K562 (cell line): ENCODE data around the gene DNAJC13. TPM values are rescaled to one million over a fixed set of nuclear protein-coding genes. Genes with fewer than 3 reads are reported as not detected.
"Not testable (repeated sequence)": the region's sequence is repeated elsewhere in the genome, so short reads cannot be mapped to it uniquely, and the experiment has no call there.

ENCODE experiments used
- ATAC-seq: fragments of 200-7000 bp; cut with Tn5 transposase; 3 replicates; pipeline ENCODE4 v1.9.1; 2020; ENCODE audit warnings: moderate library complexity
- BruUV-seq: library from RNA; stranded (reverse); fragments of 400-500 nt; replicated peaks from 2 replicates; lab custom pipeline; 2021; lab: Mats Ljungman, UMichigan
- CTCF ChIA-PET: fragments of 300-600 bp; formaldehyde crosslinking; extraction: SDS; loops from one replicate; lab custom pipeline; 2021; ENCODE audit warnings: low intra/inter-chr PET ratio; lab: Yijun Ruan, JAX
- POLR2A ChIA-PET: fragments of 300-600, 350-650 bp; sonication (Branson Sonifier 250); formaldehyde crosslinking; extraction: SDS; loops from one replicate; lab custom pipeline; 2021; ENCODE audit warnings: antibody characterized with exemption, inconsistent platforms; lab: Yijun Ruan, JAX
- DNase-seq, 4 experiments: peaks; one replicate each; pipeline versions ENCODE4 v3.0.0 to v3.0.0-alpha.2; 2011 to 2018; ENCODE audit warnings: low spot score in 3 of 4, mixed read lengths in 3 of 4; ENCODE audit errors: extremely low read depth in 1 of 4
- FAIRE-seq: peaks from 2 replicates; lab custom pipeline; 2011; peaks lifted over from hg19 to GRCh38; lab: Jason Lieb, UNC
- H2AFZ ChIP-seq: 2 replicates; pipeline ENCODE4 v1.6.0; 2011; ENCODE audit warnings: low read depth, low read length, control low read depth, inconsistent platforms
- H3K27ac ChIP-seq: fragments of 200-600 bp; 3 replicates; pipeline ENCODE4 v1.8.0; 2011; ENCODE audit warnings: low read depth, mild to moderate bottlenecking, control low read depth, inconsistent platforms, low read length, moderate library complexity, mixed read lengths; ENCODE audit errors: extremely low read depth
- H3K27me3 ChIP-seq, 2 experiments: fragments of 300-600 bp in 1 of 2; 2 replicates in 1 of 2; 3 replicates in 1 of 2; pipeline versions ENCODE4 v1.6.0 to v1.8.0; 2011; ENCODE audit warnings: inconsistent platforms in 2 of 2, low read length in 2 of 2, mild to moderate bottlenecking in 1 of 2, mixed read lengths in 1 of 2, moderate library complexity in 1 of 2; ENCODE audit not compliant: control insufficient read depth in 2 of 2, insufficient read depth in 2 of 2
- H3K36me3 ChIP-seq: fragments of 300-600 bp; 3 replicates; pipeline ENCODE4 v1.8.0; 2011; ENCODE audit warnings: mild to moderate bottlenecking, low read length, inconsistent platforms; ENCODE audit not compliant: control insufficient read depth, insufficient read depth
- H3K4me1 ChIP-seq, 2 experiments: fragments of 200-600 bp in 1 of 2; replicated peaks in 1 of 2; 2 replicates in 1 of 2; 3 replicates in 1 of 2; pipeline versions ENCODE4 v1.5.1 to v1.8.0; 2011; ENCODE audit warnings: inconsistent platforms in 2 of 2, low read length in 2 of 2, mild to moderate bottlenecking in 1 of 2, mixed read lengths in 1 of 2, moderate library complexity in 1 of 2; ENCODE audit not compliant: control insufficient read depth in 2 of 2, insufficient read depth in 2 of 2
- H3K4me2 ChIP-seq: 2 replicates; pipeline ENCODE4 v1.6.1; 2011; ENCODE audit warnings: low read length, control low read depth, inconsistent platforms, mixed read lengths; ENCODE audit not compliant: insufficient read depth
- H3K4me3 ChIP-seq: fragments of 200-600 bp; sonication (generic), shearing (Covaris generic); 2 replicates; pipeline ENCODE4 v1.5.1; 2016; ENCODE audit warnings: control low read depth, inconsistent platforms
- H3K79me2 ChIP-seq: fragments of 200-600 bp; 3 replicates; pipeline ENCODE4 v1.8.0; 2011; ENCODE audit warnings: low read length, inconsistent platforms; ENCODE audit not compliant: control insufficient read depth, insufficient read depth
- H3K9ac ChIP-seq, 2 experiments: 2 replicates each; pipeline versions ENCODE4 v1.6.0 to v1.6.1; 2011; ENCODE audit warnings: low read depth in 2 of 2, low read length in 2 of 2, control low read depth in 1 of 2, inconsistent platforms in 1 of 2, mild to moderate bottlenecking in 1 of 2, mixed read lengths in 1 of 2; ENCODE audit not compliant: insufficient read depth in 1 of 2
- H3K9me1 ChIP-seq: one replicate; pipeline ENCODE4 v1.6.0; 2011; ENCODE audit warnings: inconsistent platforms, mild to moderate bottlenecking, low read length, moderate library complexity; ENCODE audit not compliant: control insufficient read depth, insufficient read depth
- H3K9me3 ChIP-seq: replicated peaks from 2 replicates; pipeline ENCODE4 v1.5.1; 2011; ENCODE audit warnings: low read depth, low read length, inconsistent platforms; ENCODE audit not compliant: control insufficient read depth, insufficient read depth
- H4K20me1 ChIP-seq: replicated peaks from 2 replicates; pipeline ENCODE4 v1.6.1; 2011; ENCODE audit warnings: low read length, inconsistent platforms, mixed read lengths; ENCODE audit not compliant: control insufficient read depth, insufficient read depth
- CBFA2T3 ChIP-seq: fragments of 450-650 bp; IDR thresholded peaks from 2 replicates; pipeline ENCODE4 v1.6.1; 2017
- FOXJ2 ChIP-seq: fragments of 200-800 bp; sonication (Bioruptor generic); IDR thresholded peaks from 2 replicates; pipeline ENCODE4 v1.6.1; 2016; ENCODE audit warnings: missing genetic modification characterization, missing compliant biosample characterization
- MBD2 ChIP-seq: sonication (generic); IDR thresholded peaks from 2 replicates; pipeline ENCODE4 v1.6.1; 2016; ENCODE audit warnings: low read depth, borderline replicate concordance
- SOX6 ChIP-seq: fragments of 450-650 bp; IDR thresholded peaks from 2 replicates; pipeline ENCODE4 v1.6.1; 2014; ENCODE audit warnings: mild to moderate bottlenecking
- STAT5B ChIP-seq: fragments of 250-450 bp; sonication (Bioruptor Pico); IDR thresholded peaks from 2 replicates; pipeline ENCODE4 v1.8.0; 2021; ENCODE audit warnings: mild to moderate bottlenecking, inconsistent platforms
- TCF3 ChIP-seq: sonication (generic); formaldehyde crosslinking; IDR thresholded peaks from 2 replicates; pipeline ENCODE4 v1.4.0; 2020; ENCODE audit warnings: mild to moderate bottlenecking, missing genetic modification reagents
- ZFX ChIP-seq: sonication (generic); formaldehyde crosslinking; IDR thresholded peaks from 2 replicates; pipeline ENCODE4 v1.8.0; 2022; ENCODE audit warnings: mild to moderate bottlenecking, missing genetic modification reagents, moderate library complexity
- ZNF707 ChIP-seq: fragments of 250-450 bp; sonication (Bioruptor Pico); conservative IDR thresholded peaks from 2 replicates; pipeline ENCODE4 v1.8.0; 2022; ENCODE audit warnings: inconsistent platforms, mild to moderate bottlenecking, moderate library complexity
- WGBS: fragments of 100-300 bp; shearing (Covaris generic); methylation state at CpG from one replicate; pipeline ENCODE4 v1.1.6; 2016; ENCODE audit warnings: low coverage, mixed read lengths; ENCODE audit not compliant: insufficient coverage; ENCODE audit errors: missing lambda C conversion rate; 5-methylcytosine and 5-hydroxymethylcytosine counted together
- in situ Hi-C: fragments of 300-500 bp; cut with MboI; formaldehyde crosslinking; loops from 4 replicates; pipeline ENCODE4 v1.15.0; 2018; ENCODE audit warnings: inconsistent platforms, mixed read lengths
- intact Hi-C: fragments of 100-400 bp; cut with micrococcal nuclease; formaldehyde crosslinking; loops from 2 replicates; pipeline ENCODE4 v1.14.2; 2022
- polyA plus RNA-seq, 8 experiments: library from polyadenylated mRNA; depleted of rRNA in 4 of 8; stranded (reverse) in 5 of 8; unstranded in 3 of 8; fragments of >200 nt; fragmentation: Nextera tagmentation in 2 of 8; fragmentation: Illumina TruSeq in 1 of 8; extraction: Ambion mirVana in 2 of 8; extraction: Trizol in 1 of 8; gene quantifications; 2 replicates each; pipeline versions ENCODE4 v1.2.1 to v1.2.3, GENCODE V29; 2011 to 2014; ENCODE audit warnings: inconsistent platforms in 1 of 8, missing spikeins in 1 of 8
- total RNA-seq, 7 experiments: library from RNA; depleted of rRNA in 6 of 7; stranded (reverse); fragments of >200 nt in 6 of 7; fragmentation: Illumina TruSeq in 2 of 7; extraction: Trizol in 2 of 7; gene quantifications; 2 replicates each; pipeline versions ENCODE4 v1.2.1 to v1.2.3, GENCODE V29; 2011 to 2021; ENCODE audit warnings: low replicate concordance in 1 of 7
- TF ChIP-seq, protein P1 (sequence below): sonication (generic); formaldehyde crosslinking; IDR thresholded peaks from 2 replicates; pipeline ENCODE4 v1.9.0; 2022; ENCODE audit warnings: mild to moderate bottlenecking, missing genetic modification reagents
- TF ChIP-seq, protein P2 (sequence below), 2 experiments: IDR thresholded peaks in 1 of 2; conservative IDR thresholded peaks in 1 of 2; 2 replicates each; pipeline ENCODE4 v1.6.1; 2016; ENCODE audit warnings: low read depth in 2 of 2, mild to moderate bottlenecking in 1 of 2, missing compliant biosample characterization in 1 of 2, missing genetic modification characterization in 1 of 2, moderate library complexity in 1 of 2
- TF ChIP-seq, protein P3 (sequence below): sonication (generic); formaldehyde crosslinking; IDR thresholded peaks from 2 replicates; pipeline ENCODE4 v1.8.1; 2023; ENCODE audit warnings: mild to moderate bottlenecking, missing genetic modification reagents

DNAJC13 gene
- total and polyA plus RNA-seq, 9 of the 15 experiments (the other 6 are each of a cell fraction or from before 2014, with no cell fraction given): 2.9 to 17.1 (median 10.2) TPM

DNA sequence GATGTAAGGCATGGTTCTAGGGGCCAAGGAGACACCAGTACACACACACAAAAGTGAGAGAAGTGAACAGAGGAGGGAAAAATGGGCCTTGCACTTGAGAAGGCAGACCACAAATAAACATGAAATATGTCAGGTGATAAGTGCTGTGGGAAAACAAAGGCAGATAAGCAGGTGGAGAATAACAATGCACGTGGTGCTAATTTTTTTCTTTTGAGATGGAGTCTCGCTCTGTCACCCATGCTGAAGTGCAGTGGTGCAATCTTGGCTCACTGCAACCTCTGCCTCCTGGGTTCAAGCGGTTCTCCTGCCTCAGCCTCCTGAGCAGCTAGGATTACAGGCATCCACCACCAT, 138.7 kb downstream of the DNAJC13 start:
- H3K27ac ChIP-seq, H3K9ac ChIP-seq, H3K4me3 ChIP-seq, ATAC-seq, H3K9me1 ChIP-seq, FAIRE-seq, DNase-seq, in situ Hi-C loops, POLR2A ChIA-PET, CTCF ChIA-PET, intact Hi-C loops, H3K36me3 ChIP-seq, BruUV-seq, H3K9me3 ChIP-seq, H3K4me2 ChIP-seq, H3K79me2 ChIP-seq, H3K27me3 ChIP-seq, H4K20me1 ChIP-seq: not testable (repeated sequence)
- peak overlapping the region; percentile 17; the same call in 1 of the 2 replicates for H2AFZ ChIP-seq
- peaks cover 5 to 19% of the 10 kb centered on the region in 2 experiments for H3K4me1 ChIP-seq
- TF ChIP-seq, protein P1, sequence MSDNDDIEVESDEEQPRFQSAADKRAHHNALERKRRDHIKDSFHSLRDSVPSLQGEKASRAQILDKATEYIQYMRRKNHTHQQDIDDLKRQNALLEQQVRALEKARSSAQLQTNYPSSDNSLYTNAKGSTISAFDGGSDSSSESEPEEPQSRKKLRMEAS (CRISPR knock-in tag): 0 out of 2 replicates have a peak, but pooled peaks have one; percentile 37
- peak; percentile 12; the same call in 1 of the 2 replicates for TF ChIP-seq CBFA2T3
- peak; percentile 42; the same call in 1 of the 2 replicates for TF ChIP-seq ZFX (CRISPR knock-in tag)
- TF ChIP-seq TCF3: peak; percentile 37; the same call in 1 of the 2 replicates
- TF ChIP-seq SOX6: peak; percentile 63
- WGBS: 36% methylated on average over 3 of the region's 3 CpGs

DNA sequence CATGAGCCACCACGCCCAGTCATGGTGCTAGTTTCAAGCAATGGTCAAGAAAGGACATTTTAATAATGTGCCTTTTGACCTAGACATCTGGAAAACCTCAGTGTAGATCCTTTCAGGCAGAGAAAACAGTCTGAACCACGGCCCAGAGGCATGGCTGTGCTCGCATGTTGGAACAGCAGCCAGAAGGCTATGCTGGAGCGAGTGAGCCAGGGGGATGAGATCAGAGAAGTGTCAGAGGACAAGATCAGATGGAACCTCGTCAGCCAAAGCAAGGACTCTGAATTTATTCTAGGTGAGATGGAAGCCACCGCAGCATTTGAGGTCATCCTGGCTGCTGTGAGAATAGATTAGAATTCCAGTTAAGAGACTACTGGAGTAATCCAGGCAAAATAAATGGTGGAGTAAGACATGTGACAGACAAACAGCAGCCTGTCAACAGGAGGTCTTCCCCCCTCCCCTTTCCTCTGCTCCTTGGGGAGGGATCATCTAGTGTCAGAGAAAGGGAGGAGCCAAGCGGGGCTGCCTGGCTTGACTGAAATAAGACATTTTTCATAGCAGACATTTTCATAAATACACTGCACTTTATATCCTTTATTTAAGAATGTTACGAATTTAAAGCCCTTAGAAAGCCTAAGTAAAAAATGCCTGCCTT, 139.3 kb downstream of the DNAJC13 start:
- Histone ChIP-seq H3K79me2 (no peaks in the 10 kb centered on the region), H3K9me1 (no peaks in the 10 kb centered on the region), H3K9ac (no peak overlapping the region), H3K27ac (0 out of 3 replicates have a peak overlapping the region, but pooled peaks have one; percentile 40), H3K4me2 (peak overlapping the region; percentile 30), H3K27me3 (no peaks in the 10 kb centered on the region), H3K4me1 (peaks cover 5 to 13% of the 10 kb centered on the region in 2 experiments; a peak in 4 of 5 replicates), H3K36me3 (no peaks in the 10 kb centered on the region), H3K4me3 (no peak overlapping the region), H4K20me1 (no peaks in the 10 kb centered on the region), H2AFZ (peak overlapping the region; percentile 72), H3K9me3 (no peaks in the 10 kb centered on the region)
- no TSS peak for BruUV-seq
- POLR2A ChIA-PET: no interaction called here
- 43% methylated on average over 7 of the region's 8 CpGs for WGBS
- FAIRE-seq (no peak), DNase-seq (peak in 2 of 4 experiments; percentile 18 to 35), ATAC-seq (peak; percentile 83)
- intact Hi-C loops: no loop called here
- CTCF ChIA-PET: no interaction called here
- in situ Hi-C loops: no loop called here
- 0 out of 2 replicates have a peak, but pooled peaks have one; percentile 21 for TF ChIP-seq FOXJ2 (tag)
- TF ChIP-seq, protein P2, sequence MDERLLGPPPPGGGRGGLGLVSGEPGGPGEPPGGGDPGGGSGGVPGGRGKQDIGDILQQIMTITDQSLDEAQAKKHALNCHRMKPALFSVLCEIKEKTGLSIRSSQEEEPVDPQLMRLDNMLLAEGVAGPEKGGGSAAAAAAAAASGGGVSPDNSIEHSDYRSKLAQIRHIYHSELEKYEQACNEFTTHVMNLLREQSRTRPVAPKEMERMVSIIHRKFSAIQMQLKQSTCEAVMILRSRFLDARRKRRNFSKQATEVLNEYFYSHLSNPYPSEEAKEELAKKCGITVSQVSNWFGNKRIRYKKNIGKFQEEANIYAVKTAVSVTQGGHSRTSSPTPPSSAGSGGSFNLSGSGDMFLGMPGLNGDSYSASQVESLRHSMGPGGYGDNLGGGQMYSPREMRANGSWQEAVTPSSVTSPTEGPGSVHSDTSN (CRISPR knock-in tag; IDR thresholded peaks at IDR 0.05; ENCODE audit: low read depth): no peak
- TF ChIP-seq, protein P2 (tag; conservative IDR thresholded peaks at IDR 0.05; ENCODE audit: low read depth): 0 out of 2 replicates have a peak, but pooled peaks have one; percentile 22
- TF ChIP-seq MBD2: no peak
- TF ChIP-seq, protein P3, sequence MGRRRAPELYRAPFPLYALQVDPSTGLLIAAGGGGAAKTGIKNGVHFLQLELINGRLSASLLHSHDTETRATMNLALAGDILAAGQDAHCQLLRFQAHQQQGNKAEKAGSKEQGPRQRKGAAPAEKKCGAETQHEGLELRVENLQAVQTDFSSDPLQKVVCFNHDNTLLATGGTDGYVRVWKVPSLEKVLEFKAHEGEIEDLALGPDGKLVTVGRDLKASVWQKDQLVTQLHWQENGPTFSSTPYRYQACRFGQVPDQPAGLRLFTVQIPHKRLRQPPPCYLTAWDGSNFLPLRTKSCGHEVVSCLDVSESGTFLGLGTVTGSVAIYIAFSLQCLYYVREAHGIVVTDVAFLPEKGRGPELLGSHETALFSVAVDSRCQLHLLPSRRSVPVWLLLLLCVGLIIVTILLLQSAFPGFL (CRISPR knock-in tag): no peak
- TF ChIP-seq ZNF707: no peak
- no peak for TF ChIP-seq STAT5B (CRISPR knock-in tag)
